Measurements from ENCODE around the gene CD200R1.

GRCh38 chr3:112888381-112889085 is 86.4 kb downstream of the CD200R1 start:
- TF ChIP-seq CTCF (conservative IDR thresholded peaks at IDR 0.05; ENCODE audit: low read depth, low read length) (no peak), POLR2A (IDR thresholded peaks at IDR 0.05; ENCODE audit: low read depth, low read length) (no peak), RAD21 (IDR thresholded peaks at IDR 0.05; ENCODE audit: low read length) (no peak), CHD1 (IDR thresholded peaks at IDR 0.05; ENCODE audit: low read depth, low read length) (no peak), RCOR1 (IDR thresholded peaks at IDR 0.05; ENCODE audit: insufficient replicate concordance, low read length) (no peak), RFX5 (IDR thresholded peaks at IDR 0.05; ENCODE audit: low read depth, low read length) (no peak), MAZ (IDR thresholded peaks at IDR 0.05; ENCODE audit: borderline replicate concordance, low read depth, low read length) (no peak), BHLHE40 (IDR thresholded peaks at IDR 0.05; ENCODE audit: low read depth, low read length) (no peak), USF2 (IDR thresholded peaks at IDR 0.05; ENCODE audit: low read depth, low read length) (no peak), CEBPB (IDR thresholded peaks at IDR 0.05; ENCODE audit: low read depth, low read length) (no peak), NFE2L2 (IDR thresholded peaks at IDR 0.05; ENCODE audit: low read depth, low read length) (no peak)
